Kidney epithelial cell (primary cell): Measurements from ENCODE around the gene TMEM187. TPM values are rescaled to one million over a fixed set of nuclear protein-coding genes. Genes with fewer than 3 reads are reported as not detected.

ENCODE experiments used
- DNase-seq: peaks from one replicate; pipeline ENCODE4 v3.0.0-alpha.2; 2010; ENCODE audit warnings: low read depth
- H3K27me3 ChIP-seq: 2 replicates; pipeline ENCODE4 v1.6.0; 2011; ENCODE audit warnings: low read length; ENCODE audit not compliant: control insufficient read depth, insufficient read depth
- H3K36me3 ChIP-seq: 2 replicates; pipeline ENCODE4 v1.5.1; 2011; ENCODE audit warnings: low read length; ENCODE audit not compliant: control insufficient read depth, insufficient read depth
- H3K4me3 ChIP-seq: 2 replicates; pipeline ENCODE4 v1.5.1; 2011; ENCODE audit warnings: low read depth, mild to moderate bottlenecking, control low read depth, low read length
- CTCF ChIP-seq: IDR thresholded peaks from 2 replicates; pipeline ENCODE4 v1.5.1; 2011; ENCODE audit warnings: mild to moderate bottlenecking, moderate library complexity, low read length, control low read depth, inconsistent platforms; ENCODE audit not compliant: insufficient read depth, poor library complexity, severe bottlenecking
- total RNA-seq: library from RNA; depleted of rRNA; stranded (reverse); fragments of >200 nt; gene quantifications from 2 replicates; pipeline ENCODE4 v1.2.3, GENCODE V29; 2015

TMEM187 gene
- total RNA-seq, 1 donor from 2014 or later, result 6.7 TPM

- Histone ChIP-seq H3K27me3 (no peaks in the 10 kb centered on the region), H3K4me3 (no peak overlapping the region), H3K36me3 (no peaks in the 10 kb centered on the region)
- no peak for DNase-seq
- TF ChIP-seq CTCF, result no peak
Observed at GRCh38 chrX:154028502-154029184, 56.1 kb downstream of the TMEM187 start.

GRCh38 chrX:154029439-154029838, 56.9 kb downstream of the TMEM187 start:
- H3K27me3 ChIP-seq, result no peaks in the 10 kb centered on the region
- no peak overlapping the region for H3K4me3 ChIP-seq
- H3K36me3 ChIP-seq, result no peaks in the 10 kb centered on the region
- no peak for TF ChIP-seq CTCF
- no peak for DNase-seq

GRCh38 chrX:154030266-154030665, 57.7 kb downstream of the TMEM187 start:
- no peak for TF ChIP-seq CTCF
- Histone ChIP-seq H3K4me3 (no peak overlapping the region), H3K27me3 (no peaks in the 10 kb centered on the region), H3K36me3 (no peaks in the 10 kb centered on the region)
- no peak for DNase-seq

- DNase-seq, result no peak
- Histone ChIP-seq H3K27me3 (no peaks in the 10 kb centered on the region), H3K36me3 (no peaks in the 10 kb centered on the region), H3K4me3 (no peak overlapping the region)
- no peak for TF ChIP-seq CTCF
Observed at GRCh38 chrX:154030715-154031305, 58.3 kb downstream of the TMEM187 start.

GRCh38 chrX:154032160-154032559, 59.6 kb downstream of the TMEM187 start:
- DNase-seq, result no peak

More at GRCh38 chrX:154032160-154032559, 59.6 kb downstream of the TMEM187 start:
- Histone ChIP-seq H3K36me3 (no peaks in the 10 kb centered on the region), H3K4me3 (no peak overlapping the region), H3K27me3 (no peaks in the 10 kb centered on the region)
- no peak for TF ChIP-seq CTCF
